ENCODE data around the gene CACTIN. TPM values are rescaled to one million over a fixed set of nuclear protein-coding genes. Genes with fewer than 3 reads are reported as not detected.
"Not testable (repeated sequence)": the region's sequence is repeated elsewhere in the genome, so short reads cannot be mapped to it uniquely, and the experiment has no call there.

CACTIN gene
- total RNA-seq, 4 donors from 2014 or later = 6.8 to 28.4 (median 20.7) TPM

DNA sequence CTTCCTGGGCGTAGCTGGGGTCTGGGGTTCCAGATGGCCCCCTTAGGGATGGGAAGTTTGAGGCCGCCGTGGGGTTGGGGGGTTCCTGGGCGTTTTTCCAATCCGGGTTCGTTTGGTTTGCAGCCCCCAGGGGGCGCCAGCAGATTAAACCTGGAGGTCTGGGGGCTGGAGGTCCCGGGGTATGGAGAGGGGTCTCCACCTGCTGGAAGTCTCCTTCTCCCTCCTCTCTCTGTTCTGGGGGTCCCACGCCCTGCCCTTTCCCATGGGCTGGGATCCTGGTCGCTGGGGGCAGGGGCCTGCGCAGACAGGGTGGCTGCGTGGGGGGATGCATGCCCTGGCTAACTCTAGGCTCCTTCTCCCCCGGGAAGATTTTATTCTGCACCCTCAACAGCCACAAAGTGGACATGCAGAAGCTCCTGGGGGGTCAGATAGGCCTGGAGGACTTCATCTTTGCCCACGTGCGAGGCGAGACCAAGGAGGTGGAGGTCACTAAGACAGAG, 40.4 kb downstream of the CACTIN start:
- H3K27me3 ChIP-seq = peaks cover 0 to 3% of the 10 kb centered on the region in 2 donors
- H3K27ac ChIP-seq = no peak overlapping the region
- peak overlapping the region in 1 of 2 donors; percentile 5 for H3K4me3 ChIP-seq
- H3K36me3 ChIP-seq = no peaks in the 10 kb centered on the region
- no peaks in the 10 kb centered on the region for H3K9me3 ChIP-seq
- TF ChIP-seq, protein P1, sequence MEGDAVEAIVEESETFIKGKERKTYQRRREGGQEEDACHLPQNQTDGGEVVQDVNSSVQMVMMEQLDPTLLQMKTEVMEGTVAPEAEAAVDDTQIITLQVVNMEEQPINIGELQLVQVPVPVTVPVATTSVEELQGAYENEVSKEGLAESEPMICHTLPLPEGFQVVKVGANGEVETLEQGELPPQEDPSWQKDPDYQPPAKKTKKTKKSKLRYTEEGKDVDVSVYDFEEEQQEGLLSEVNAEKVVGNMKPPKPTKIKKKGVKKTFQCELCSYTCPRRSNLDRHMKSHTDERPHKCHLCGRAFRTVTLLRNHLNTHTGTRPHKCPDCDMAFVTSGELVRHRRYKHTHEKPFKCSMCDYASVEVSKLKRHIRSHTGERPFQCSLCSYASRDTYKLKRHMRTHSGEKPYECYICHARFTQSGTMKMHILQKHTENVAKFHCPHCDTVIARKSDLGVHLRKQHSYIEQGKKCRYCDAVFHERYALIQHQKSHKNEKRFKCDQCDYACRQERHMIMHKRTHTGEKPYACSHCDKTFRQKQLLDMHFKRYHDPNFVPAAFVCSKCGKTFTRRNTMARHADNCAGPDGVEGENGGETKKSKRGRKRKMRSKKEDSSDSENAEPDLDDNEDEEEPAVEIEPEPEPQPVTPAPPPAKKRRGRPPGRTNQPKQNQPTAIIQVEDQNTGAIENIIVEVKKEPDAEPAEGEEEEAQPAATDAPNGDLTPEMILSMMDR (IDR thresholded peaks at IDR 0.05) = peak; percentile 37 to 54 (median 38)
- no peak for TF ChIP-seq POLR2A (IDR thresholded peaks at IDR 0.05)
- no peaks in the 10 kb centered on the region for H3K4me1 ChIP-seq
- intact Hi-C loops (cut with DNase I; ENCODE audit: low total_unique reads) = no loop called here
- no peak for DNase-seq

DNA sequence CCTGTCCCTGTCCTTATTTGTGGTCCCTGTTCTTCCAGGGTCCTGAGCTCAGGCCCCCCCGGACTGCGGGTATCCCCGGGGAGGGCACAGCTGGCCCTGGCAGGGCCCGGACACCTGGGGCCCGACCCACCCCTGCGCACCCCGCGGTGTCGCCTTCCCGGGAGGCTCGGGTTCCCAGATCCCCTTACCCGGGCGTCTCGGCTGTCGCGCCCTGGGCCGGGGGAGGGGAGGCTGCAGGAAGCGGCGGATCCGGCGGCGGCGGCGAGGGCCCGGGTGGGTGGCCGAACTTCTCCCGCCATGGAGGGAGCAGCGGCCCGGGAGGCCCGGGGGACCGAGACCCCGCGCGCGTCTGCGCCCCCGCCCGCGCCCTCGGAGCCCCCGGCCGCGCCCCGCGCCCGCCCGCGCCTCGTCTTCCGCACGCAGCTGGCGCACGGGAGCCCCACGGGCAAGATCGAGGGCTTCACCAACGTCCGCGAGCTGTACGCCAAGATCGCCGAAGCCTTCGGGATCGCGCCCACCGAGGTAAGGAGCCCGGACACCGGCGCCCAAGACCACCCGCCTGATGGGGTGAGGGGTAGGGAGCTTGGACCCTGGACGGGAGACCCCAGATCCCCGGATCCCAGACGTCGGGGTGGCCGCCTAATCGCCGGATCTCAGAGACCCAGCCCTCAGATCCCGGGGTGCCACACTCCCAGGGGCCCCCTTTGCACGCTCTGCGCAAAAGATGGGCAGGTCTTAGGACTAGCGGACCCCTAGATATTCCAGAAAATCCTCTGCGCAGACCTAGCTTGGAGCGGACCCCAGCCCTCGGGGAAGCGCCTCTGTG, 41.1 kb downstream of the CACTIN start, which contains the start of gene GIPC3:
Gene GIPC3 (plus strand): TSS at position 178 of the 826 bp plus-strand sequence. CDS start 120 bp downstream, at position 298.
- Histone ChIP-seq H3K4me3 (peak within 1 kb of the TSS in 1 of 2 donors; percentile 5), H3K9me3 (no peaks in the 10 kb centered on the region), H3K27ac (no peak within 1 kb of the TSS), H3K4me1 (no peaks in the 10 kb centered on the region), H3K36me3 (no peaks in the 10 kb centered on the region), H3K27me3 (peaks cover 0 to 3% of the 10 kb centered on the region in 2 donors)
- intact Hi-C loops (cut with DNase I; ENCODE audit: low total_unique reads) = no loop called here
- no peak for TF ChIP-seq POLR2A (IDR thresholded peaks at IDR 0.05)
- TF ChIP-seq, protein P1 (IDR thresholded peaks at IDR 0.05) = no peak
- DNase-seq = no peak

DNA sequence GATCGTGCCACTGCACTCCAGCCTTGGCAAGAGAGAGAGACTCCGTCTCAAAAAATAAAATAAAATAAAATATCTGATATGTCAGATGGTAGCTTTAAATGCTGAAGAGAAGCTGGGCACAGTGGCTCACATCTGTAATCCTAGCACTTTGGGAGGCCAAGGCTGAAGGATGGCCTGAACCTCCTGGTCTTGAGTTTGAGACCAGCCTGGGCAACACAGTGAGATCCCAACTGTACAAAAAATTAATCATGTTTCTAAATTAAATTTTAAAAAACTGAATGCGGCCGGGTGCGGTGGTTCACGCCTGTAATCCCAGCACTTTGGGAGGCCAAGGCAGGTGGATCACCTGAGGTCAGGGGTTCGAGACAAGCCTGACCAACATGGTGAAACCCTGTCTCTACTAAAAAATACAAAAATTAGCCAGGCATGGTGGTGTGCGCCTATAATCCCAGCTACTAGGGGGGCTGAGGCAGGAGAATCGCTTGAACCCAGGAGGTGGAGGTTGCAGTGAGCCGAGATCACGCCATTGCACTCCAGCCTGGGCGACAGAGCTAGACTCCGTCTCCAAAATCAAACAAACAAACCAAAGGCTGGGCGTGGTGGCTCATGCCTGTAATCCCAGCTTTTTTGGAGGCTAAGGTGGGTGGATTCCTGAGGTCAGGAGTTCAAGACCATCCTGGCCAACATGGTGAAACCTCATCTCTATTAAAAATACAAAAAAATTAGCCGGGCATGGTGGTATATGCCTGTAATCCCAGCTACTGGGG, 42.4 kb downstream of the CACTIN start:
- DNase-seq; intact Hi-C loops (cut with DNase I; ENCODE audit: low total_unique reads): not testable (repeated sequence)

DNA sequence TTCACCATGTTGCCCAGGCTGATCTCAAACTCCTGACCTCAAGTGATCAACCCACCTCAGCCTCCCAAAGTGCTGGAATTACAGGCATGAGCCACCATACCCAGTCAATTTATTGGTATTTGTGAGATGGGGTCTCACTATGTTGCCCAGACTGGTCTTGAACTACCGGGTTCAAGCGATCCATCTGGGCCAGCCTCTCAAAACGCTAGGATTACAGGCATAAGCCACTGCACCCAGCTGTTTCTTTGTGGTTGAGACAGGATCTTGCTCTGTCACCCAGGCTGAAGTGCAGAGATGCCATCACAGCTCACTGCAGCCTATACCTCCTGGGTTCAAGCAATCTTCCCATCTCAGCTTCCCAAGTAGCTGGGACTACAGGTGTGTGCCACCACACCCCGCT, 44.8 kb downstream of the CACTIN start:
- H3K36me3 ChIP-seq; H3K9me3 ChIP-seq; H3K4me3 ChIP-seq; H3K27me3 ChIP-seq; intact Hi-C loops (cut with DNase I; ENCODE audit: low total_unique reads); DNase-seq; H3K4me1 ChIP-seq; H3K27ac ChIP-seq: not testable (repeated sequence)

More for the DNA sequence above, 42.4 kb downstream of the CACTIN start:
- H3K27ac ChIP-seq, H3K4me1 ChIP-seq, H3K36me3 ChIP-seq, H3K9me3 ChIP-seq, H3K27me3 ChIP-seq, H3K4me3 ChIP-seq: not testable (repeated sequence)

DNA sequence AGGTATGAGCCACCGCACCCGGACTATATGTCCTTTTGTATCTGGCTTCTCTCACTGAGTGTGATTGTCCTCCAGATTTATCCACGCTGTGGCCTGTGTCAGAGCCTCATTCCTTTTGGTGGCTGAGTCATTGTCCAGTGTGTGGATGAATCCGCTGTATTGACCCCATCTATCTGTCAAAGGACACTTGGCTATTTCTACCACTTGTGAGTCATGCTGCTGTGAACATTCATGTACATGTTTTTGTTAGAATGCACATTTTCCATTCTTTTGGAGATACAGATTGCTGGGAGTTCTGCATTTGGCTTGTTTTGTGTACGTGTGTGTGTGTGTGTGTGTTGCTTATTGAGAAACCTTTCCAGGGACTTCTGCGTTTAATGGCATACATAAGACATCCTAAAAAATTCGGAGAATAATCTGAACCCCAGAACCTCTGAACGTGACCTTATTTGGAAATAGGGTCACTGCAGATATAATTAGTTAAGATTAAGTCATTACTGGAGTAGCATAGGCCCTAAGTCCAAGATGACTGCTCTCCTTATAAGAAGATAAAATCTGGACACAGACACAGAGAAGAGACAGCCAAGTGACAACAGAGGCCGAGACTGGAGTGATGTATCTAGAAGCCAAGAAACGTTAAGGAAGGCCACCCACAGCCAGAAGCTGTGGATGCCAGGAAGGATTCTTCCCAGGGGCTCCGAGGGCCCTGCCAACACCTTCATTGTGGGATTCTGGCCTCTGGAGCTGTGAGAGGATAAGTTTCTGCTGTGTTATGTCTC, 46.2 kb downstream of the CACTIN start:
- TF ChIP-seq, protein P1 (IDR thresholded peaks at IDR 0.05) = no peak
- no peak for TF ChIP-seq POLR2A (IDR thresholded peaks at IDR 0.05)
- Histone ChIP-seq H3K4me1 (peaks cover 0 to 6% of the 10 kb centered on the region in 2 donors), H3K27me3 (peaks cover 0 to 3% of the 10 kb centered on the region in 2 donors), H3K36me3 (no peaks in the 10 kb centered on the region), H3K9me3 (no peaks in the 10 kb centered on the region), H3K4me3 (no peak overlapping the region), H3K27ac (peak overlapping the region; percentile 9 to 11)
- intact Hi-C loops (cut with DNase I; ENCODE audit: low total_unique reads) = no loop called here
- DNase-seq = no peak

Measured in uterus (tissue), 4 donors.